SK-N-SH (cell line): ENCODE data around the gene HDAC4.

Source experiments
- FOSL2 ChIP-seq: IDR thresholded peaks from 2 replicates; pipeline ENCODE4 v1.4.0; 2012; ENCODE audit warnings: low read depth, mild to moderate bottlenecking, moderate library complexity, borderline replicate concordance
- RFX5 ChIP-seq: IDR thresholded peaks from 2 replicates; pipeline ENCODE4 v1.6.1; 2012; ENCODE audit warnings: mild to moderate bottlenecking, improper control_type of control experiment, low read length
- SMC3 ChIP-seq: IDR thresholded peaks from 2 replicates; pipeline ENCODE4 v1.6.1; 2012; ENCODE audit warnings: low read depth, low read length, improper control_type of control experiment
- TAF1 ChIP-seq: IDR thresholded peaks from 2 replicates; pipeline ENCODE4 v1.6.1; 2012; ENCODE audit warnings: low read depth, mild to moderate bottlenecking, low read length, moderate library complexity, borderline replicate concordance

GRCh38 chr2:239396881-239397681 lies 3.7 kb downstream of the HDAC4 start:
- TF ChIP-seq FOSL2 (no peak), SMC3 (no peak), TAF1 (no peak), RFX5 (no peak)
